Stimulated activated CD4-positive, alpha-beta T cell treated with anti-CD3 and anti-CD28 coated beads, Interleukin-12 subunit alpha, Interleukin-12 subunit beta, amount 100 ng/mL, for 24 hours (primary cell): ENCODE data around the gene CNOT11.
A peak's percentile ranks its signal among the peaks of the same experiment; 100 is the strongest.
"Not testable (repeated sequence)": the region's sequence is repeated elsewhere in the genome, so short reads cannot be mapped to it uniquely, and the experiment has no call there.

Experiments used
- DNase-seq, 2 experiments: peaks; one replicate each; pipeline ENCODE4 v3.0.0-alpha.2; 2020; ENCODE audit warnings: low read depth in 2 of 2

Gene CNOT11

DNA sequence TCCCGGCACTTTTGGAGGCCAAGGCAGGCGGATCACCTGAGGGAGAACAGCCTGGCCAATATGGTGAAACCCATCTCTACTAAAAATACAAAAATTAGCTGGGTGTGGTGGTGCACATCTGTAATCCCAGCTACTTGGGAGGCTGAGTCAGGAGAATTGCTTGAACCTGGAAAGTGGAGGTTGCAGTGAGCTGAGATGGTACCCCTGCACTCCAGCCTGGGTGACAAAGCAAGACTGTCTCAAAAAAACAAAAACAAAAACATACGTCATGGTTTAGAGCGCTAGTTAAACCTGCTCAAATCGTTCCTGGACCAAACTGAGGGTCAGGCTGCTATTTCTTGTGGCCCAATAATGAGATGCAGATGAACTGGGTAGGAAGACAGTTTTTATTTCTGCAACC lies 7.2 kb upstream of the CNOT11 start:
- DNase-seq, result not testable (repeated sequence)

DNA sequence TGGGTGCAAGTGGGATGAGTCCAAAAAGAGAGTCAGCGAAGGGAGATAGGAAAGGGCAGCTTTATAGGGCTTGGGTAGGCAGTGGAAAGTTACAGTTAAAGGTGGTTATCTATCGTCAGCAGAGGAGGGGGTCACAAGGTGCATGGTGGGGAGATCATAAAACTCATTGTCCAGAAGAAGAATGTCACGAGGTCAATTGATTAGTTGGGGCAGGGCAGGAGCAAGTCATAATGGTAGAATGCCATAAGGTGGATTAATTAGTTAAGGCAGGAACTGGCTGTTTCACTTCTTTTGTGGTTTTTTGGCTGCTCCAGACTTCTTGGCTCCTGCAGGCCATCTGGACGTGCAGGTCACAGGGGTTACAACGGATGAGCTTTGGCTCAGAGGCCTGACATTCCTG lies 3.9 kb upstream of the CNOT11 start:
- DNase-seq, result not testable (repeated sequence)

DNA sequence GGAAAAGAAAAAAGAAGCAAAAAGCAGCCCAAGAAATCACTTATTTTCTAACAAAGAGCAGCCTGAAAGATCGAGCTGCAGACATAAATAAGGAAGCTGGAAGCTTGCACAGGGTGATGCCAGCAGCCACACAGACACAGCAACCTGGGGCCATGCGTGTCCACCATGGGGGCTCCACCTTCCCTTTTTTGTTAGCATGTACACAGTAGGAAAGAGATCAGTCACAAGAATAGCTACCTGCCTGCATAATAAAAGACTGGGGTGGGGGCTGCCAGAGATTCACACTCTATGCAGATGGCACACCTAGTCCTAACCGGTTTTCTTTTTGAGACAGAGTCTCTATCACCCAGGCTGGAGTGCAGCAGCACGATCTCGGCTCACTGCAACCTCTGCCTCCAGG lies 2.9 kb upstream of the CNOT11 start:
- no peak for DNase-seq

DNA sequence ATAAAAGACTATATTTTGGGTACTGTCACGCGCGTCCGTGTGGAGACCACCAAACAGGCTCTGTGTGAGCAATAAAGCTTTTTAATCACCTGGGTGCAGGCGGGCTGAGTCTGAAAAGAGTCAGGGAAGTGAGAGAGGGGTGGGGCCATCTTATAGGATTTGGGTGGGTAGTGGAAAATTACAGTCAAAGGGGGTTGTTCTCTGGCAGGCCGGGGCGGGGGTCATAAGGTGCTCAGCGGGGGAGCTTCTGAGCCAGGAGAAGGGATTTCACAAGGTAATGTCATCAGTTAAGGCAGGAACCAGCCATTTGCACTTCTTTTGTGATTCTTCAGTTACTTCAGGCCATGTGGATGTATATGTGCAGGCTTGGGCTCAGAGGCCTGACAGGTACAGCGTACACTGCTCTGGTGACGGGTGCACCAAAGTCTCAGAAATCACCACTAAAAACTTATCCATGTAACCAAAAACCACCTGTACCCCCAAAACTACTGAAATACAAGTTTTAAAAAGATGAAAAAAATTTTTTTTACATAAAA lies 1.4 kb upstream of the CNOT11 start:
- DNase-seq, result not testable (repeated sequence)

DNA sequence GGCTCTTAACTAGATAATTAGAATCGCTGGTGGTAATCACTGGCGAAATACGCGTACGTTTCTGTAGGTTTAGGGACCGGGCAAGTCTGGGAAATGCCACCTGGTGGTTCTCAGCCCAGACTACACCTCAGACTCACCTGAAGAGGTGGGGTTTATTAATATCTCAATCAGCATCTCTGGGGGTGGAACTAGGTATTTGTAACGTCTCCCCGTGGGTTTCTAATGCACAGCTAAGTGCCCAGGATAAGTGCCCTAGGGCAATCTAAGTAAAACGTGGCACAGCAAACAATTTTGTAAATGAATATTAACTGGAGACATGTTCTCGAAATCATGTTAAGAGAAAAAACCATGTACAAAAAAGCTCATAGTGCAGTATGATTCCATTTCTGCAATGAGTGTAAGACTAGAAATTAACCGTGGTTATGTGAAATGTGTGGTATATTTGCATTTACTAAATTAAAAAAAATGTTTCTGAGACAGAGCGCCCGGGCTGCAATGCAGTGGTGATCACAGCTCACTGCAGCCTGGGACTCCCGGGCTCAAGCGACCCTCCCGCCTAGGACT lies 760 bp upstream of the CNOT11 start:
- DNase-seq, result no peak

DNA sequence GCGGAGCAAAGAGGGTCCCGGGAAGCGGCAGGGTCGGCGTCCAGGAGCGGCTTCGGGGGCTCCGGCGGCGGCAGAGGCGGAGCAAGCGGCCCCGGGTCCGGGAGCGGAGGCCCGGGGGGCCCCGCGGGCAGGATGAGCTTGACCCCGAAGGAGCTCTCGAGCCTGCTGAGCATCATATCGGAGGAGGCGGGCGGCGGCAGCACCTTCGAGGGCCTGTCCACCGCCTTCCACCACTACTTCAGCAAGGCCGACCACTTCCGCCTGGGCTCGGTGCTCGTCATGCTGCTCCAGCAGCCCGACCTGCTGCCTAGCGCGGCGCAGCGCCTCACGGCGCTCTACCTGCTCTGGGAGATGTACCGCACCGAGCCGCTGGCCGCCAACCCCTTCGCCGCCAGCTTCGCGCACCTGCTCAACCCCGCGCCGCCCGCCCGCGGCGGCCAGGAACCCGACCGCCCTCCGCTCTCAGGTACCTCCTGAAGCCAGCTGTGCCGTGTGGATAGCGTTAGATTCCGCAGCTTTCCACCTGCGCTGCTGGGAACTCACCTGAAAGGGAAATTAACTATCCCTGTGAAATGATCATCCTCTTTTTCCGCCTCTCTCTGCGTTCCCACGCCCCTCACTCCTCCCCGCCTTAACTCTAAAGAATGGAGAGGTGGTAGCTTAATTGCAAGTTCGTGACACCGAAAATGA lies 472 bp downstream of the CNOT11 start:
- peak; percentile 40 to 53 for DNase-seq

DNA sequence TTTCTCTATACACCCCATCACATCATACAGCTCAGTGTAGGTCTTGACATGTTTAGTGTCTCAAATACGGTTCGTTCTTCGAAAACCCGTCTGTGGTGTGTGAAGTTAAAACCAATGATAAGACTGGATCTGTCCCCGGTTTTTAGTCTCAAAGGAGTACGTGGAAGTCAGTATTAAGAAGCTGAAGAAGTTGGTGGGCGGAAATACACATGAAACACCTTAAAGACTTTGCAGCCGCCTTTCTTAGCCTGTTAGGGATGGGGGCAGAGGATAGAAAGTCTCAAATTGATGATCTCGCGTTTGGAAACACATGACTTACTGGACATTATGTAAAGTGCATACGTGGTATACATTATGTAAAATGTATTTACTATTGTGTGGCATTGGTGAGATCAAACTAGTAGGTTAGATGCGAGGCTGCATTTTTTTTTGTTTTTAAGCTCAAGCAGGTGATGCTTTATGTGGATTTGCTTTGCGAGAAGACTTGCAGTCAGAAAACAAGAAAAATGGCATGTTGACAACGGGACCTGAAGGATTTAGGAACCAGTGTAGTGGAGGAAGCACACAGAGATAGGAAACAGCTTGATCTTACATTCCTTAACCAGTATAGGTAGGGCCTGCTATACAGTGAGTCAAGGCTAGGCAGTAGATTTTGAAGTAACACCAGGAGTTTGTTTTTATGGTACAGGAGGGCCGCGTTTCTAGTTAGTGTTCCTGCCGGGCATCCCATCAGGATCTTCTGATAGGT lies 1.2 kb downstream of the CNOT11 start:
- no peak for DNase-seq

DNA sequence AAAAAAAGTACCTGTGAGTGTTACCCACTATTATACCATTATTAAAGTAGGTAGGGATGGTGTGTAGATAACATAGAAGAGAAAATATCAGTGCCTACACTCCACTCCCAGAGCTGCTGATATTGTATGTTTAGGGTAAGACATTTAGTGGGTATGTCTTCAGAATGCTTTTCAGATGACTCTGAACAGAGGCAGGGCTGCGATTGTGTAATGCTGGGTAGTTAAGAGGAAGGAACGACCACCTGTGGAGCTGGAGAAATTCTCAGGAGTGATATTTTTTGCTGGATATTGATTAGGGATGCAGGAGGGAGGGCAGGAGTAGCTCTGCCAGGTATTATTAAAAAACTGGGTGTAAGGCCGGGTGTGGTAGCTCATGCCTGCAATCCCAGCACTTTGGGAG lies 2.8 kb downstream of the CNOT11 start:
- no peak for DNase-seq

DNA sequence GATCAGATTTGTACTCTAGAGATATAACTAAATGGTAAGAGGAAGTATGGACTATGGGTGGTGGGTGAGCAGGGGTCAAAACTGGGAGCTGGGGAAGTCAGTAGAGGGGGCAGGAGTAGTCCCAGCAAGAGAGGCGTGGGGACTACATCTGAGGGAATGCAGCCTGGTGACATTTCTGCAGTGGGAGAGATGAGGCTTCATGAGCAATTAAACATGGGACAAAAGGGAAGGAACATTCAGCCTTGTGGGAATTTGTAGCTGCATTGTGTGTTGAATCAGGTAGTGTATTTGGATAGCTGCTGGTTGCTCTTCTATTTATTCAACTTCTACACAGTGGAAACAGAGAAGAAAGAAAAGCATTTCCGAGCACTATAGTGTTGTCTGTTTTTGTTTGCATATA lies 3.6 kb downstream of the CNOT11 start:
- no peak for DNase-seq

DNA sequence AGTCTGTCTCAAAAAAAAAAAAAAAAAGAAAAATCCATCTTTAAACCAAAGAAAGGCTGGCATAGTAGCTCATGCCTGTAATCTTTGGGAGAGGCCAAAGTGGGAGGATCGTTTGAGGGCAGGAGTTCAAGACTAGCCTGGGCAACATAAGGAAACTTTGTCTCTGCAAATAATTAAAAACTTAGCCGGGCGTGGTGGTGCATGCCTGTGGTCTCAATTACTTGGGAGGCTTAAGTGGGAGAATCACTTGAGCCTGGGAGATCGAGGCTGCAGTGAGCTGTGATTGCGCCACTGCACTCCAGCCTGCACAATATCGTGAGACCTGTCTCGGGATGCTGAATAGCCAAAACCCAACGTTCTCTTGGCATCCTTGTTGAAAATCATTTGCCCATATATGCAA lies 6.1 kb downstream of the CNOT11 start:
- DNase-seq, result no peak

DNA sequence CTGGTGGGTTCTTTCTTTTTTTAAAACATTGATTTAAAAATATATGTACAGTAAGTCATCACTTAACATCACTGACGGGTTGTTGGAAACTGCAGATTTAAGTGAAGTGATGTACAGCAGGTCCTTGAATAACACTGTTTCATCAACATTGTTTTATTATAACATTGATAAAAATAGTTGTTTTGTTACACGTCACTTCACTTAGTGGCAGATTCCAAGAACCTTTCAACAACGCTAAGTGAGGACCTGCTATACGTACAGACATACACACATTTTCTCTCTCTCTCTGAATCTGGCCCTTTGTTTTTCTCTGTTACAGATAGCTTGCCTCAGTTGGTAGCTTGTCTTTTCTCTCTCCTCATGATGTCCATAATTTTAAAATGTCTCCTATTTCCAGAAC lies 9.5 kb downstream of the CNOT11 start:
- no peak for DNase-seq

DNA sequence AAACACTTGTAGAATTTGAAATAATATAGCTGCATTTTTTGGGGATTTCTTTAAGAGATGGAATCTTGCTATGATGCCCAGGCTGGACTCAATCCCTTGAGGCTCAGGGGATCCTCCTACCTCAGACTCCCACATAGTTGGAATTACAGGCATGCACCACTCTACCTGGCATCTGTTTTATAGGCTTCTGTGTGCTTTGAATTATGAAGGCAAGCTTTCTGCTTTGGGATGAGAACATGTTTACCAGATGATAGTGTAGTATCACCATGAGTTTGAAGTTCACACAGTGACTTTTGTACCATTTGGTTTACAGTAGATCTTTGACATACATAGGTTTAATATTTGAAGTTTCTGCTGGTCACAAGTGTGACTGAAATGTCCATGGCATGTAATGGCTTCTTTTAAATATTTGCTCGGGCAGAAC lies 10.7 kb downstream of the CNOT11 start:
- DNase-seq, result no peak

DNA sequence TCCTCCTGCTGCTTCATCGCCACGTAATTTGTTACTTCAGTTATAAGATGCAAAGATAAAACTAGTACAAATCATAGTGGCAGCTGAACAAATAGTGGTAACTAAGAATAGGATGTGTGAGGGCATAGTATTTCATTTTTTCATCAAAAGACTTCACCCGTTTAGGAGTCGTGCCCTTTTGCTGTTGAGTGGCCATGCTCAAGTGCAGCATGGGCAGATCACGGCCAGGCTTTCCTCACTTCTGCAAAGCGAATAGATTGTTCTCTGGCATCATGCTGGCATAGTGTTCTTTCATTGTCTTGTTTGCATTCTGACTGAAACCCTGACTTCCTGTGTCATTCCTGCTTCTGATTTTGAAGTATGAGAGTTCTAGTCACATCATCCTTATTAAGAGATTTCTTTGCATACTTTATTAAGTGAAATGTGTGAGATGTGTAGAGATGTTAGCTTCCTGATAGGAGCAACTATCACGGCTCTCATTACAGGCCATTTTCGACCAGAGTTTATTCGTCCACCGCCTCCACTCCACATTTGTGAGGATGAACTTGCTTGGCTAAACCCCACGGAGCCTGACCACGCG lies 11.8 kb downstream of the CNOT11 start:
- DNase-seq, result no peak

DNA sequence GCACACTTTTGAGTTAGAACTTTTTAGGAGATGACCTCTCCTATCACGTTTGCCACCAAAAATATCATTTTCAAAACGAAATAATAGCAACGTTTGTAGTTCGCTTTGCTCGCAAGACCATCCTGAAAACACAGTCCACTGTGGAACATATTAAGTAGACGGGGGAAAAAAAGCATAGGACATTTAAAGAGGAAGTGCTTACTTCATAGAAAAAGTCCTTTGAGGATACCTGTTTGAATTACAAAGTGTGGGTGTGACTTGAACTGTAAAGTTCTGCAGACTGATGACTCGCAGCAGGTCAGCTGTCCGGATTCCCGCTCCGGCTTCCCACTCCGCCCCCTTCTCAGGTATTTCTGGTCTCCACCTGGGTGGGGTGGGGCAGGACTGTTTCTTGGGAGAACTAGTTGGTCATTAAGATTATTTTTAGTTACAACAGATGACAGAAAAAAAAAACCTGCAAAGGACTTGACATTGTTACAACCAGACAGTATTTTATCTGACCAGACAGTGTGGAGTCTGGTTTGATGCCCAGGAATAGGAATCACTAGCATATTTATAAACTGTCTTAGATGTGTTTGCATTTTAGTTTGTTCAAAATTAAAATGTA lies 13.3 kb downstream of the CNOT11 start:
- DNase-seq, result no peak

DNA sequence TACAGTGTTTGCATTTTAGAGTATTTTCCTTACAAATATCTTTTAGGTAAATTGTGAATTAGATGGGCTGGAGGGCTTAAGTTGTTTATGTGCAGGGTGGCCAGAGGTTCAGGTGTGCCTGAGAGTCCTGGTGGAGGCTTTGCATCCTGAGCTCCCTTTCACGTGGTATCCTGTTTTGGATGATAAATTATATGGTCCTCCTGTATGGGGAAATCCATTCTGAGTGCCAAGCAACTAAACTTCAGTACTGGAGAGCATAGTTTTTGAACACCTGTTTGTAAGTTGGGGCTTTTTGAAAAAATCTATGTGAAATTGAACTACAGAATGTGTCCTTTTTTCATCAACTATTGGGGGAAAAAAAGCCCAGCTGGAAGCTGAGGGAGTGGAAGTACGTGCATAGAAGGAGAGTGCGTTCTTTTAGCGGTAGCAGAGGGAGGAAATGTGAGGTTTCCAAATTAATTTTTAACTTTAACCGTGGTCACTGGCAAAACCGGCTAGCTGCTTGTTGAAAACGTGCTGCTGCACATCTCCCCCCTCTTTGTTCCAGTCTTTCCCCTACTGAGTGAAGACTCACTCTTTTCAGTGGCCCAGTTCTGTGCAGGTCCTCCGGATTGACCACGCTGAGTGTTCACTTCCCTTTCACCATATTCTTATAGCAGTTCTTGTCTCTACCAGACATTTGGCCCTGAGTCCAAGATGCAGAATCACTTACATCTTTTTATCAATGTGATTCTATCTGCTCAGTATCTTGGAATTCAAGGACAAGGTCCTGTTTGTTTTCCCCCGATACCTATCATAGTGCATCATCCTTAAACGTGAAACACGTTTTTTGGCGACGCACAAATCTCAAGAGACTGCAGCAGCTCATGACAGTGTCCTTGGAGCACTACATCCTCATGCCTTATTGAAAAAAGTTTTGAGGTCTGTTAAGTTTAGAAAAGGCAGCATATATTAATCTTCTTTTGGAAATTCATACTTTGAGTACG lies 15.3 kb downstream of the CNOT11 start:
- DNase-seq, result no peak

DNA sequence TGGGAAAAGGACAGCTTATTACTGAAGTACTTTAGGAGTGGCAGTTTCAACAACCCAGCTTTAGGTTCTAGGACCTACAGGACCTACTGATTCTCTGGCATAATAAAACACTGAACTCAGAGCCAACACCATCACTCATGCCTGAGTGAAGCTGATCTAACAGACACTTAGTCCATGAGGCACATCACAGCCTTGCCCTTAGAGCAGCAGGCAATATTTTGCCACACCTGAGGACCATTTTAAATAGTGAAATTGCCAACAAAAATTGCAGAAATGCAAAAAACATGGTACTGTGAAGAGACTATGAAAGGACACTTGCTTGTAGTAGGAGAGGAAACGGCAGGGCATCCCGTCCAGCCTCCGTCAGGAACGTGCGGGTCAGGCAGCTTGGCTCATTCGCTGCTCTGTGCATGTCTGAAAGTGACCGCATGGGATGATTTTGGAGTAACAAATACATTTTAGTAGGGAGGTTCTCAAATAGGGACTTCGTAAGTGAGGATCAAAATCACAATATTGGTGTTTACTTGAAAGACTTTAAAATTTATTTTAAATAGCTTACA lies 18.1 kb downstream of the CNOT11 start:
- no peak for DNase-seq

DNA sequence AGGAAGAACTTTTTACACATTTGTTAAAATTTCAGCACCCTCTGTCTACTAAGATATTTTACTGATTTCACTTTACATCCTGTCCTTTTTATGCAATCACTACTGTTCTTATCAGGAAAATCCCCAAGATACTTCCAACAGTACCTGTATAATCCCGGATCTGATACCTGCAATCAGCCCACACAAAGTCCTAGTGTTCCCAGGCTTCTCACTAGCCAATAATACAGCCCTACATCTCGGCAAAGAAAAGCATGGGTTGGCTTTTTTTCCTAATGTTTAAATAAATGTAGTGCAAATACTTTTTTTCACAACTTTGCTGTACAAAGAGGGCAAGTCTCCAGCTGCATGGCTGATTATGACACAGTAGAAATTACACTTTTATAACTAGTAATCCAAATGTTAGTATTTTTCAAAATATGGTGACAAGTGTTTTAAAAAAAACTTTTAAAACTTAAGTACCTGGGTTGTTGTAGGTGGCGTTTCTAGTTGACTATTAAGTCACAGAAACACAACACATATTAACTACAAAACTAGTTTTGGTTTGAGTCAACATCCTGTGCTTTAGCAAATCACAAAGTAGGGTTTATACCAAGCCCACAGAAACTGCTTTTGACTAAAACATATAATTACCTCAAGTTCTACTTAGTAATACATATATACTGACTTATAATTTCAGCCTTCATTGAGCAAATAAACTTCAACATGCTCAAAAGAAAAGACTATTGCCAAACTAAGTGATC lies 19.5 kb downstream of the CNOT11 start:
- no peak for DNase-seq

DNA sequence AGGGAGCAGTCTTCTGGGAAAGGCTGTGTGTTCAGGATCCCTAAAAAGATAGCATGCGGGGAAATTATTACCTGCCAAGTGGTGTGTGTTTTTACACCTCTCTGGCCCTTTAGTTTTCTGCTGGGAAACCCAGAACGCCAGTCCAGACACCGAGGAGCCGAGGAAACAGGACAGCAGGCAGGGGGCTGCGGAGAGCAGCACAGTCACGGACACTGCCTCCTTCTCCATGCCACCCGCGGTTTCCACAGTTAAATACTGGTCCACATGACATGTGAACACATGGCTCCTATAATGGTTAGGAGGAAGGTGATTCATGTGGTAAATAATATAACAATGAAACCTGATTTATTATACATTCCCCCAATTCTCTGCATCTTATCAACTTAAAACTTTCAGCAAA lies 20.4 kb downstream of the CNOT11 start:
- DNase-seq, result no peak

DNA sequence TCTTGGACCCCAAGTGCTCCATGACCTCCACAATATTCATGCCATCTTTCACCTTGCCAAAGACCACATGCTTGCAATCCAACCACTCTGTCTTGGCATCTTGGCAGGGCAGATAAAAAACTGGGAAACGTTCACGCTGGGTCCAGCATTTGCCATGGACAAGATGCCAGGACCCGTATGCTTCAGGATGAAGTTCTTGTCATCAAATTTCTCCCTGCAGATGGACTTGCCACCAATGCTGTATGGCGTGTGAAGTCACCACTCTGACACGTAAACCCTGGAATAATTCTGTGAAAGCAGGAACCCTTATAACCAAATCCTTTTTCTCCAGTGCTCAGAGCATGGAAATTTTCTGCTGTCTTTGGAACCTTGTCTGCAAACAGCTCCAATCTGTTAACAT lies 21.5 kb downstream of the CNOT11 start:
- DNase-seq, result no peak

DNA sequence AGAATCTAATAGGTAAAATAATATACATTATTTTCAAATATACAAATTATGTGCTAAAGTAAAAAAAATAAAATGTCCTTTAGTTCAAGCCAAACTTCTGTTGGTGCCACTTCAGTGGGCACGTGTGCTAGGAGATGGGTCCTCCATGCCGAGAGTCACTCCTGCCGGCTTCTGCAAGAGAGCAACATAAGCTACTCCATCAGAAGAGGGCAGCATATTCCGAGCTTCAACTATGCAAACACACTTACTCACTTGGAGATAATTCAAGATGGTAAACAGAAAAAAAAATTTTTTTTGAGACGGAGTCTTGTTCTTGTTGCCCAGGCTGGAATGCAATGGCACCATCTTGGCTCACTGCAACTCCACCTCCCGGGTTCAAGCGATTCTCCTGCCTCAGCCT lies 24.4 kb downstream of the CNOT11 start:
- no peak for DNase-seq
